ENCODE measurements around the gene CYB561D1.

CYB561D1 gene

DNA sequence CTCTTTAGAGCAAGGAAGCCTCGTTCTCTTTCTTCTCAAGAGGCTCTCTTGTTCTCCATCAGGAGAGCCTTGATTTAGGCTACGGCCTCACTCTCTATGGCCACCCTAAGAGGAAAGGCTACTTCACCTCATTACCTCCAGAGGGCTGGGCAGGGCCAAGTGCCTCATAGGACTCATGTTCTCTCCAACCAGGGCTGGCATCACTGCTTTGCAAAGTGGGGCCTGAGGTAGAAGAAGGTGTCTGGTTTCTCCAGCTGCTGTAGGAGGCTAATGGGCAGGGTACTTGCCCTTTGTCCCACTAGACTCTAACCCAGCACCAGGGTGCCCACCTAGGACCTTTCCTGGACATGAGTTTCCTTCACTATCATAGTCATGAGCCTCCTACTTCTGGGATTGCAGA, 12.2 kb upstream of the CYB561D1 start:
- DNase-seq (ENCODE audit: low read depth in 2 of 2) = no peak

DNA sequence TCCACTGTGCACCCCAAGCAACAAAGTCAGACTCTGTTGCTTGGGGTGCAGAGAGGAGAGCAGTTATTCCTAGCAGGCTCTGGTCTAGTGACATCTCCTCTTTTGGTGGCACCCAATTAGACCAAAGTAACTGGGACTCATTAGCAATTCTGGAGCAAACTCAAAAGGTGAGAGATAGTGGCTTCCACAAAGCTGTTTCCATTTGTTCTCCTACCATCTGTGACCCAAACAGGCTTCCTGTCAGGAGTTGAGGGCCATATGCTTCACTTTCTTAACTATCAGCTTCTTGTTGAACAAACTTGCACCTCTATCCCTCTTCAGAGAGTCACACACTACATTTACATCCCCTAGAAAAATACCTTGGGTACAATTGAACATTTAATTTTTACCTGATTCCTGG, 11.7 kb upstream of the CYB561D1 start:
- DNase-seq (ENCODE audit: low read depth in 2 of 2) = no peak

DNA sequence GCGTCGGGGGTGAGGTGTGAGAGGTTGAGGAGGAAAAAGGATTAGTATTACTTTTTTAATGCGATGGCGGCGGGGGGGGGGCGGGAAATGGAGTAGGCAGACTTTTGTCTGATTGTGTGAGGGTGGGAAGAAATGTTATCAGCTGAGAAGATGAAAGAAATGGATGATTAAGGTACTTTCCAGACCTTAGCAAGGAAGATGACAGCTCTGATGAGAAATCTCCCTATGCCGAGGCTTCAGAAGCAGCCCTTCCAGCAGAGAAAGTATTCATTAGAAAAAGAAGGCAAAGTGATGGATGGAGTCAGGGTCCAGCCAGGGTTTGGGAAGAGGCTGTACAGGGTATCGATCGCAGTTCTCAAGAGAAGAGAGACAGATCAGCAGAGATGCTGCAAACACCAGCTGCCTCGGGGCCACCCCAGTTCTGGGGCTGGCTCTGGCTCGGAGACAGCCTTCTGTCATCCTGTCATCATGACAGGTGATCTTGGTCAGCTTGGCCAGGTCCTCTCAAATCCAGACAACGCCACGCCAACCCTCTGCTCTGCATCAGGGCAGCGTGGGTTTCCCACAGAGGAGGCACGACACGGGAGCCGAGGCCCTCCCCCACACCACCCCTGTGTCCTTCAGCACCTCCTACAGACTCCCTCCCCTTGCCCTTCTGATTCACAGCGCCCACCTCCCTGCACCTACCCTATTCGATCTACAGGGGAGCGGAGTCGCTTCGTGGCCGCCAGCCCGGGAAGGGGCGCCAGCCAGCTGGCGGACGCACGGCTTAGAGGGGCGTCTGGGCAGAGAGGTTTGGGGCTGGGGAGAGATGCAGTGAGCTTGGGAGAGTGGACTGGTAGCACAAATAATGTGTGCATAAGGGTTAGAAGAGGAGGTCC, 10.9 kb upstream of the CYB561D1 start:
- peak; percentile 9 to 36 for DNase-seq (ENCODE audit: low read depth in 2 of 2)

DNA sequence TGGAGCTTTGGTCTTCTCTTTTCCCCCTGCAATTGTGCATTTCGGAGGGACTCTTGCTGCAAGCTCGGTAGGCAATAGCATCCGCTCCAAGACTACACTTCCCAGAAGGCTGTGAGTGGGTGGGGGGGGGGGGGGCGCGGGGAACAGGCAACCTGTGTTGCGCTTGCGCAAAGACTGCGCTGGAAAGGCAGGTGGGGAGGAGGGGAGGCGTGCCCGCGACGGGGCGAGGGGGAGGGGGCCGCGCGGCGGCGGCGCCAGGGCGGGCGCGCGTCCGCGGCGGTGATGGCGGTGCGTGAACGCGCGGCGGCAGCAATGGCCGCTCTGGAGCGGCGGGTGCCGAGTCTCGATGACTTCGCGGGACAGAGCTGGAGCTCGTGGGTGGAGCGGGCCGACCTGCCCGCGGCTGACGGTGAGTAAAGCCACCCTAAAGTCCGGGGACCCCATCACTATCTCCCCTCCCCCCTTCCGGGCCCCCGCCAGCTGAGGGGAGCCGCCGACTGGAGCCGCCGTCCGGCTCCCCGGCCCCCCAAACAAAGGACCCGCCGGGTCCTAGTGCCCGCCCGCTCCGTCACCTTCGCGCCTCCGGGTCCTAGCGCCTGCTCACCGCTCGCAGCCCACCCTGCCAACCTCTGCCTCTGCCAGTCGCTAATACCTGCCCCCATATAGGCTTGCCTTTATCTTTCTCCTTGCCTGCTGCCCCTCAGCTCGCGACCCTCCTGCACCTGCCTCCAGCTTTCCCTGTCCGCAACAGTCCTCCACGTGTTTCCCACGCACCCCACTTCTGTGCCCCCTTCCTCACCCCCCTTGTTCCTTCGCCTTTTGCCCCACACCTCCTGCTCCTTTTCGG, 10.0 kb upstream of the CYB561D1 start, which contains the start of gene ATXN7L2:
Gene ATXN7L2 (plus strand): TSS at position 234 of the 847 bp plus-strand sequence. CDS start 49 bp downstream, at position 283.
- peak; percentile 86 to 91 for DNase-seq (ENCODE audit: low read depth in 2 of 2)

DNA sequence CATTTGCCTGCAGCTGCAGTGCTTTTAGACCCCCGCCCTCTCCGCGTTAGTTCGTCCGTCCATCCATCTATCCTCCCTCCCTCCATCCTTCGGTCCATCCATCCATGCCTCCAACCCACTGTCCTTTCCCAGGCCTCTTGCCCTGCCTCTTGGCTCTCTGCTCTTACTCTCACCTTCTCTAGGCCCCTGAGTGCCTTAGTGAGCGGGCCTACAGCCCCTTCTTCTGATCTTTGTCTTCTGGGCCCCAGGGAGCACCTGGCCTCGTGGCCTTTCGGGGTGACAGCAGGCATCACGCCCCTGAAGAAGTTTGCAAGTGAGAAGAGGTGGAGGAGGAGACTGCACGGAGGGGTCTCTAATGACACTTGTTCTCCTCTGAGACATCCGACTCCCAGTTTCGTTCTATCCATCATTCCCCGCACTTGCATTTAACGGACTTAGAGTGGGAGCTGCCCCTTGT, 9.3 kb upstream of the CYB561D1 start:
- DNase-seq (ENCODE audit: low read depth in 2 of 2) = no peak

DNA sequence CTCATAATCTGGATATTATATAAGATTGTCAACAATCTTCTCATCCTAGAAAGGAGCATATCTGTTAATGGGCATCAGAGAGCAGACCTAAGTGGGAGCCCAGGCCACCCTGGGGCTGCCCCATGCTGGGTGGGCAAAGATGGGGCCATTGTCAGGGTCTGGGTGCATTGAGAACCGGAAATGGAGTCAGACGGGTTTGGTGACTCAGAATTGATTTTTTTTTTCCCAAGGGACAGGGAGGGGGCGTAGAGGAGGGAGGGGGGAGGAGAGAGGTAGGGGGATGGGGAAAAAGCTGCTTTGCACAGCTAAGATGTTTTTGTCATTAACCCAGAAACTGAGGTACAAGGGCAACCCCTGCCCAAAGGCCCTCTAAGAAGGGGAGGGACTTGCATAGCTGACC, 8.9 kb upstream of the CYB561D1 start:
- no peak for DNase-seq (ENCODE audit: low read depth in 2 of 2)

DNA sequence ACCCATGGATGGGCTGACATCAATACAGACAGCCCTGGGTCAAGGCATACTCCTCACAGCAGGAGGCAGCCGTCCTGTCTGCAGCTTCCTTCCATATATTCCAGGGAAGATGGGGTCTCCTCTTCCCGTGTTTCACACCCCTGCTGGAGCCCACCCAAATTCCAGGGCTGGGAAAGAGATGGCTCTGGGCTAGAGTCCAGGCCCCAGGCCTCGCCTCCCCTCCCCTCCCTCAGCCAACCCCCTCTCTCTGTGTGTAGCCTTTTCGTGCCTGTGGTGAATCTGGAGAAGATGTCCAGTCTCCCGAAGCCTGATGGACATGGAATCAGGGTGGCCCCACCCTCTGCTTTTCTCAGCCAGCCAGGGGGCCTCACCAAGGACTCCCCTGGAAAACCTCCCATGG, 6.6 kb upstream of the CYB561D1 start:
- DNase-seq (ENCODE audit: low read depth in 2 of 2) = no peak

DNA sequence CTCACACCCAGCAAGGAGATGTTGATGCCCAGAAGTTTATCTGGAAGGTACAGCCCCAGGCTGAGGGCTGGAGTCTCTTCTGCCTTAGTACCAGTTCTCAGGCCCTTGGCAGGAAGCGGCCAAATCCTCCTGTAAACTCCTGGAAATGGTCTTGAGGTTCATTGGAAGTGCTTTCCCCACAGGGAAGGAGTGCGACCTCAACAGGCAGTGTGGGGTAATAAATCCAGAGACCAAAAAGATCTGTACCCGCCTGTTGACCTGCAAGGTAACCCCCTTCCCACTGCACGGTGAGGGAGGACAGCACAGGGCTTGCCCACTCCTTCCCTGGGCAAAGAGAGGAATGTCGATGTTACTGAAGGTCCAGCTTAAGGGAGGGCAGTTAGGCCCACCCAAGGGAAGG, 5.7 kb upstream of the CYB561D1 start:
- DNase-seq (ENCODE audit: low read depth in 2 of 2) = no peak

DNA sequence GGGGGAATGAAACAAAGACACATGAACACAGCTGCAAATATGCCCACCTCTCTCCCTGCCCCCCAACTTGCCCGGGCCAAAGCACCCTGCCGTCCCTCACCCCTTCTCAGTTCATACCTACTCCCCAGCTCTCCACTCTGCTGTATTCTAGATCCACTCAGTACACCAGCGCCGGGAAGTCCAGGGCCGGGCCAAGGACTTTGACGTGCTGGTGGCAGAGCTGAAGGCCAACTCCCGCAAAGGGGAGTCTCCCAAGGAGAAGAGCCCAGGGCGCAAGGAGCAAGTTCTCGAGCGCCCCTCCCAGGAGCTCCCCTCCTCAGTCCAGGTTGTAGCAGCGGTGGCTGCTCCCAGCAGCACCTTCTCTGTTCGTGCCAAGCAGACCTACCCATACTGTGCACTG, 5.2 kb upstream of the CYB561D1 start:
- no peak for DNase-seq (ENCODE audit: low read depth in 2 of 2)

DNA sequence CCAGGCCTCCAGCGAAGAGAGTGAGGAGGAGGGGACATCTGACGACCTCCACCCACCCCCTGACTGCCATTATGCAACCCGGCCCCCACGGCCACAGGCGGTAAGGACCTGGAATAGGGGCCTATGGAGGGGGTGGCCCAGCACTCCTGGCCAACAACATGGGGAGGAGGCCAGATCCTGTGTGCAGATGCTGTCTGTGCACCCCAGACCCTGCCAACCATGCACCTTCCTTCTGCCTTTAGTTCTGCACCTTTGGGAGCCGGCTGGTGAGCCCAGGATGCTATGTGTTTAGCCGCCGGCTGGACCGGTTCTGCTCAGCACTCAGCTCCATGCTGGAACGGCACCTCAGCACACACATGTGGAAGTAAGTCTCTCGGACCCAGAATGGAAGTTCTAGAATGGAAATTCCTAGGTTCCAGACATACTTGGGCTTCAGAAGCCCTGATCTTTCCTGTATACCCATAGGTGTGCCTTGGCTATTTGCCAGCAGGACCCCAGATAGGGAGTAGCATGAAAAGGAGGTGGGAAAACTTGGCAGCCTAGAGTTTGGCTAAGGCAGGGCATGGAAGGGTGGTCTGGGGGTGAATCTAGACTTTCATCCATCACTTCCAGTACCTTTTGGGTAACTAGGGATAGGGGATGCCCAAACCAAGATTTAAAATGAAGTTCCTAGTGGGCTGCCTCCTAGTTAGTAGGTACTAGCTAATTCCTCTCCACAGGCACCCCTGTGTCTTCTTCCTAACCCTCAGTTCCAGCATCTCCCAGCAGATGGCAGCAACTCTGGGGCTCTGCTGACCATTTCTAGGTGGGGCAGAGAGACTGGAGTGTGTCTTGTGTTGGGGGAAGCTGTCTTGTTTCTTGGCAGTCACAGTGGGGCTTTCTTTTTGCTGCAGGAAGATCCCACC, 3.6 kb upstream of the CYB561D1 start:
- peak; percentile 47 to 52 for DNase-seq (ENCODE audit: low read depth in 2 of 2)

DNA sequence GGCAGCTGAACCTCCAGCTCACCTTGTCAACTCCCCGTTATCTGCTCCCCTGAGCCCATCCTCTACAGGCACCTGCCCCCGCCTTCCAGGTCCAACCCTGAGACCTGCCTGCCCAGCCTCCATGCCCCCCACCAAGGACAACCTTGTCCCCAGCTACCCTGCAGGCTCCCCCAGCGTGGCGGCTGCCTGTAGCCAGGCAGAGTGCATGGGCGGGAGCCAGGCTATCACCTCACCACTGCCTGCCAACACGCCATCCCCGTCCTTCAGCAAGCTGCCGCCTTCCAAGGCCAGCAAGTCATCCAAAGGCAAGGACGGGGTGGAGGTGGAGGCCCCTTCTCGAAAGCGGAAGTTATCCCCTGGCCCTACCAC, 3.0 kb upstream of the CYB561D1 start:
- DNase-seq (ENCODE audit: low read depth in 2 of 2) = no peak

DNA sequence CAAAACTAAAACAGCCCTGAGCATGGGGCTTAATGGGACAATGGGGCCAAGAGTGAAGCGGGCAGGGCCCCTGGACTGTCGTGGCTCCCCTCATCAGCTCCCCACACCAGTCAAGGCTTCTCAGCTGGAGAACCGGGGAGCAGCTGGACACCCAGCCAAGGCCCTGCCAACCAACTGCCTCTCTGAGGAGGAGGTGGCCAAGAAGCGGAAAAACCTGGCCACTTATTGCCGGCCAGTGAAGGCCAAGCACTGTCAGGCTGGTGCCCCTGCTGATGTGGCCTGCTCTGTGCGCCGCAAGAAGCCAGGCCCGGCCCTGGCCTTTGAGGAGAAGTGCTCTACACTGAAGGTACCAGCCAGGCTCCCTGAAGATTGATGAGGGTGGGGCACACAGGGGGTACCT, 2.5 kb upstream of the CYB561D1 start:
- DNase-seq (ENCODE audit: low read depth in 2 of 2) = no peak

DNA sequence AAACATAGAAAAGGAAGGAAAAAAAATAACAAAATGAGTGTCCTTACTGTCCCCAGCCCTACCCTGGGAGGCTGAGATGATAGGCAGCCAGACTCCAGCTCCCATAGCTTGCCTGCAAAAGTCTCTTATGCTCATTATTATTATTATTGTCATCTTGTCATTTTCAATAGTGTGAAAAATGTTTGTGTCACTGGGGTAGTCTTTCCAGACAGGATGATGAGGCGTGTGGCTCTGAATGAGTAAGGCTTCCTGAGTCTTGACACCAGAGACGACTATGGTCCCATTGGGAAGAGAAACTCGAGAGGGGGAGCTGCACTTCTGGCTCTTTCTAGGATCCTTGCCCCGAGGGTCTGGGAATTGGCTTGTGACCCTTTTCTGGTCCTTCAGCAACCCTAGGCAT, 1.1 kb upstream of the CYB561D1 start:
- no peak for DNase-seq (ENCODE audit: low read depth in 2 of 2)

DNA sequence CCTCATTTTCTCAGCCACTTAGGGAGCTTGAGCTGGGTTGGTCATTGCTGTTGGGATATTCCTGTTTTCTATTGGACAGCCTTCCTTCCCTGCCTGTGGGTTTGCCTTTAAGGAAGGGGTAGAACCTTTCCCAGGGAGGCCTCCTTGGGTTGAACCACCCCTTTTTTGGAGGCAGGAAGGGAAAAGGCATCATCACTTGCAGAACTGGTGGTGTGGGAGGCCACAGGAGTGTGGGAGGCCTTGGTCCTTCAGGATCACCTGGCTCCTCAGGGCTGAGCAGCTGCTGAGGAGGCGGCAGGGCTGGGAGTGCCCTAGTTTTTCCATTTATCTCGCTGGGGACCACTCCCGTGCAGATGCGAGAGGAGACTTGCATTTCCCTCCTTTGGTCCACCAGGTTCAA, 667 bp upstream of the CYB561D1 start:
- no peak for DNase-seq (ENCODE audit: low read depth in 2 of 2)

DNA sequence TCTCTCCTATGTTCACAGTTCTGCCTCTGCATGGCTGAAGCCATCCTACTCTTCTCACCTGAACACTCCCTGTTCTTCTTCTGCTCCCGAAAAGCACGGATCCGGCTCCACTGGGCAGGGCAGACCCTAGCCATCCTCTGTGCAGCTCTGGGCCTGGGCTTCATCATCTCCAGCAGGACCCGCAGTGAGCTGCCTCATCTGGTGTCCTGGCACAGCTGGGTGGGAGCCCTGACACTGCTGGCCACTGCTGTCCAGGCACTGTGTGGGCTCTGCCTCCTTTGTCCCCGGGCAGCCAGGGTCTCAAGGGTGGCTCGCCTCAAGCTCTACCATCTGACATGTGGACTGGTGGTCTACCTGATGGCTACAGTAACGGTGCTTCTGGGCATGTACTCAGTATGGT, 1.8 kb downstream of the CYB561D1 start:
- DNase-seq (ENCODE audit: low read depth in 2 of 2) = no peak

DNA sequence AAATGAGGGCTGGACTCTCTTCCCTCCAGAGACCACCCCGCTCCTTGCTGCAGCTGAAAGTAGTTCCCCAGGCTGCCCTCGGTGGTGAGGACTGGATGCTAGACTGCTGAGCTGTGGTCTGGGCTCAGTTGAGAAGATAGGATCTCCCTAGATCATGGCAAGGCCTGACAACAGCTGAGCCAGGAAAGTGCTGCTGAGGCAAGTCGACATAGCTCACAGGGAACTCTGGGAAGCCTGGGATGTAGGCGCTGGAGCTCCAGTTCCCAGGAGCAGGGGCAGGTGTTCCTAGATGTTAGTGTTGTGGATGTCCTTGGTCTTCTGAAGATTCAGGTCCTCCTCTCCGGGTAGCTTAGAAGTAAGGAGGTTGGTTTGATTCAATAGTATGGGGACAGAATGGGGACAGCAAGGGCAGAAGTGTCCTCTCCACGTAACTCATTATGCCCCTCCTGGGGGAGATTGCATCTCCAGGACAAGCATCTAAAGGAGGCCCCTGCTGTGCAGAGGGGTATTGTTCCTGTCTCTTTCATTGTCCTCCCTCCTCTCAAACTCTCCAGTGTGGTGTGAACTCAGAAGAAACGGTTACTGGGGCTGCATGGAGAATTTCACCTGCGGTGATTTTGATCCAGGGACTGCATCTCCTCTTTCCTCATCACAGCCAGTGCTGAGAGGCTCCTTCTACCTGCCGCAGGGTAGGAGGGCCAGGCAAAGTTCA, 3.7 kb downstream of the CYB561D1 start:
- DNase-seq (ENCODE audit: low read depth in 2 of 2) = no peak

DNA sequence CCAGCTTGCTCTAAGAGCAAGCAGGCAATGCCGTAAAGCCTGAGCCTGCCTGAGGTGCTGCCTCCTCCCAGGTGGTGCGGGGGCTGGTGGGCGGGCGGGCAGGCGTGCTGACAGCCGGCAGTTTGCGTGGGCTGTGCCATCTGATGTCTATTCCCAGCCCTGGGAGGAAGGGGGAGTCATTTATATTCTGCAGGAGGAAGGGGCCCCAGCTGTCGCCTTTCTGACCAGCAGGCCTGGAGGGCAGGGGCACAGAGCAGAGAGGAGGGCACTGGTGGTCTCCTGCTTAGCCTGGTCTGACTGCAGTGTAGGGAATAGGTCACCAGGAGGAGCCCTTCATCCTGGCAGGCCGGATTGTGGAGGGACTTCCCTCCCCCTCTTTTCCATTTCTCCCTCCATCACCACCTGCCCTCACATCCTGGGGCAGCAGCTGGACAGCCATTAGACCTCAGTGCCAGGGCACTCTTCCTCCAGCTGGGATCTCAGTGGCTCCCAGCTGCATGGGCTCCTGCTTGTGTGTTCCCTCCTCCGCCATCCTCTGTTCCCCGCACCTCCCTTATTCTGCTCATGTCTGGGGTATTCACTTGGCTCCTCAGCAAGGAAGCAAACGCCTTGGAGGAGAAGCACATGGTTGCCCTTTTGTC, 4.4 kb downstream of the CYB561D1 start:
- DNase-seq (ENCODE audit: low read depth in 2 of 2) = peak; percentile 31 to 44

DNA sequence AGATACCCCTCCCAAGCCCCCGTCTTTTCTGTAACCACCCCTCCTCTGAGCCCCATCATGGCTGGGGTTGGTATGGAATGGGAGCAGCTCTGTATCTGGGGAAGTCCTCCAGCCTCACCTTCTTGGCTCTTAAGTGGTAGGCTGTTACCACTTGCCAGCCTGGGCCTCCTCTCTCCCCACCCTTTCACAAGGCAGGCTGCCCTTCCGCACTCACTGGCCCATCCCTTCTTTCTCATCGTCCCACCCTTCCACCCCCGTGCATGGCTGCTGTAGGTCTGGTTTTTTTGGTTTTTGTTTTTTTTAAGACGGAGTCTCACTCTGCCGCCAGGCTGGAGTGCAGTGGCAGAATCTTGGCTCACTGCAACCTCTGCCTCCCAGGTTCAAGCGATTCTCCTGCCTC, 5.2 kb downstream of the CYB561D1 start:
- no peak for DNase-seq (ENCODE audit: low read depth in 2 of 2)

DNA sequence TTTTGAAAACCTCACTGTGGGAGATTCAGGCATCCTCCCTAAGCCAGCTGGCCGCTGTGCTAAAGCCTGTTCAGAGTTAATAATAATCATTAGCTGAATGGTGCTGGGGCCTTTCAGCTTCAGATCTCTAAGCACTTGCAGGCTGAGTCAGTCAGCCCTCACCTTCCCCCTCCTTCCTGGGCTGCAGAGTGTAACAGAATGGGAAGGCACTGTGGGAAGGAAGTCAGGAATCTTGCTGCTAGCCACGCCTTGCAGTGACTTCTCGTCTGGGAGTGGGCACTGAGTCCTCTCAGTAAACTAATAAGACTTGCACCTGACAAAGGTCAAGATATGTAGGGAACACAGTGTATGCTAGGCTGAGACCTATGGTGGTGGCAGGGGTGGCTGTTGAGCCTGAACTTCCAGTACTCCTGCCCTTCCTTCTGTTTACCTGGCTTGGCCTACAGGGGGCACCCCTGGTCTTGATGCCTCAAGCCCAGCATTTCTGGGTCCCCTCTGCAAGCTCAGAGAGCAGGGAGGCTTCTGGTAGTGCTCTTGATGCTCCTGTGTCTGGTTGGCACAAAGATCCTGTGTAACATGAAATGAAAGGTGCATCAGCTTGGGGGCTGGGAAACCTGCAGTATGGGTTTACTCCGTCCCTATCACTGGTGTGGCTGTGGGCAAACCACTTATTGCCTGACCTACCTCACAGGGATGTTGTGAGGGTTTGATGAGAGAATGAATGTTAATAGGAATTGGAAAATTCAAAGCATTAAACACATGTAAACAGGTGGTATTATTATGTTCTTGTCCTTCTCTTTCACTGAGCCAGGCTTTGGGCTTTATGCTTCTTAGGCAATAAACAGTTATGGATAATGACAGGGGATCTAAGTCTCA, 6.0 kb downstream of the CYB561D1 start:
- peak; percentile 17 to 33 for DNase-seq (ENCODE audit: low read depth in 2 of 2)

Data from stimulated activated CD8-positive, alpha-beta memory T cell treated with anti-CD3 and anti-CD28 coated beads, Interleukin-7, amount 100 ng/mL, for 4 hours (primary cell).